ENCODE measurements around the gene DPM2. TPM values are rescaled to one million over a fixed set of nuclear protein-coding genes. Genes with fewer than 3 reads are reported as not detected.

Gene DPM2
- total and polyA plus RNA-seq, 2 experiments from 2014 or later = 19.2 to 57.1 TPM

DNA sequence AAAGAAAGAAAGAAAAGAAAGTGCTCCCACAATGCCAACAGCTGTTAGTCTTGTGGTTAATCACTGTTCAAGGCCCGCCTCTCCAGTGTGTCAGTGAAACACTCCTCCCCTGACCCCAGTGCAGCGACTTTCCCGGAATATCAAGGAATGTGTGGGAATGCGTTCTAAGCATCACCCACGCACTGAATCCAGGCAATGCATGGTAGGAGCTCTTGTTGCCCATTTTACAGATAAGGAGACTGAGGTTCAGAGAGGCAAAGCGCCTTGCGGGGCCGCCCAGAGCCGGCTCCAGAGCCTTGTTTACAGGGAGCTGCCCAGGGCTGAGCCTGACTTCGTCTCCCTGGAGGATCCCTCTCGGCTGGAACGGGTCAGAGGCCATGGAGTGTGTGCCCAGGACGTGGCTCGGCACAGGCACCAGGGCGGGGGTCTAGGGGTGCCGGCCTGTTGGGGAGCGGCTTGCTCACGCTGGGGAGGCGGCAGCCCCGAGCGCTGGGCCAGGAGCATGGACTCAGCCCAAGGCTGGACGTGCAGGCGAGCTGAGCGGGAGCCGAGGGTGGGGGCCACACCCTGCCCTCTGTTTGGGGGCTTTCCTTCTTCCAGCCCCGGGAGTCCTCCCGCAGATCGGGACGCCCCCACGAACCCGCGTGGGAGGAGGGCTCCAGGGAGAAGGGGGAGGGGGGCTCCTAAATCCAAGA lies 39.1 kb downstream of the DPM2 start:
- H4K20me1 ChIP-seq (ENCODE audit: insufficient read depth, poor library complexity, severe bottlenecking) = no peaks in the 10 kb centered on the region
- peak overlapping the region; percentile 90 for H3K4me3 ChIP-seq
- no peaks in the 10 kb centered on the region for H3K27me3 ChIP-seq
- peaks cover 34% of the 10 kb centered on the region for H3K4me1 ChIP-seq (ENCODE audit: insufficient read depth)
- no peaks in the 10 kb centered on the region for H3K9me3 ChIP-seq (ENCODE audit: low read depth)
- WGBS (ENCODE audit: low lambda C conversion rate, missing lambda C conversion rate) = 31% methylated on average over 19 of the region's 32 CpGs
- peak overlapping the region; percentile 87 for H3K27ac ChIP-seq
- peak overlapping the region; percentile 96 for H3K4me2 ChIP-seq
- H3K36me3 ChIP-seq (replicated peaks; ENCODE audit: insufficient read depth, low read depth) = no peaks in the 10 kb centered on the region
- DNase-seq (ENCODE audit: low spot score) = peak; percentile 63
- TF ChIP-seq EZH2phosphoT487 (IDR thresholded peaks at IDR 0.05; ENCODE audit: low read depth, severe bottlenecking, unreplicated experiment) (no peak), EZH2 (IDR thresholded peaks at IDR 0.05; ENCODE audit: borderline replicate concordance) (no peak)
- H2AFZ ChIP-seq = peak overlapping the region; percentile 89
- peaks cover 4% of the 10 kb centered on the region for H3K79me2 ChIP-seq
- H3K9me2 ChIP-seq (replicated peaks; ENCODE audit: insufficient read depth) = no peaks in the 10 kb centered on the region

DNA sequence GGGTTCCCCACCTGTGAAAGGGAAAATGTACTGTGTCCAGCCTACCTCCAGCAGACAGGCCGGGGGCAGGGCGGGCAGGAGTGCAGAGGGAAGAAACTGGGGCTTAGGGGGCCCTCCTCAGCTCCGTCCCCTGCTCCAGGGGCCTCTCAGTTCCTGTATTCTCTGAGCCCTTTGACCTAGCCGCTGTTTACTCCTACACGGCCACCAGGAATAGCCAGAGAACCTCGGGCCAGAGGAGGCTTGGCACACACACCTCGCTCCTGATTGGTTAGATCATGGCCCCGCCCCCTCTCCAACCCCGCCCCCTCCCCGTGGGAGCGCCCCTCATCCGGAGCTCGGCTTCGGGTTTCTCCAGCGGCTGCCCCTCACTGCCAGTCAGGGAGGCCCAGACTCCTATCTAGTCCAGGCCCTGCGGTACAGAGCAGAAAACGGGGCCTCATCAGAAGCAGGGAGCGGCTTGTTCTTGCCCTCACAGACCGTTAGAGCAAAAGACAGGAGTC lies 40.4 kb downstream of the DPM2 start:
- Histone ChIP-seq H3K9me3 (ENCODE audit: low read depth) (no peaks in the 10 kb centered on the region), H2AFZ (no peak overlapping the region), H3K79me2 (peaks cover 4% of the 10 kb centered on the region), H3K36me3 (replicated peaks; ENCODE audit: insufficient read depth, low read depth) (no peaks in the 10 kb centered on the region), H3K4me3 (no peak overlapping the region), H3K4me2 (peak overlapping the region; percentile 96), H3K27me3 (no peaks in the 10 kb centered on the region), H3K9me2 (replicated peaks; ENCODE audit: insufficient read depth) (no peaks in the 10 kb centered on the region), H3K27ac (peak overlapping the region; percentile 87), H4K20me1 (ENCODE audit: insufficient read depth, poor library complexity, severe bottlenecking) (no peaks in the 10 kb centered on the region), H3K4me1 (ENCODE audit: insufficient read depth) (peaks cover 28% of the 10 kb centered on the region)
- TF ChIP-seq, protein P1, sequence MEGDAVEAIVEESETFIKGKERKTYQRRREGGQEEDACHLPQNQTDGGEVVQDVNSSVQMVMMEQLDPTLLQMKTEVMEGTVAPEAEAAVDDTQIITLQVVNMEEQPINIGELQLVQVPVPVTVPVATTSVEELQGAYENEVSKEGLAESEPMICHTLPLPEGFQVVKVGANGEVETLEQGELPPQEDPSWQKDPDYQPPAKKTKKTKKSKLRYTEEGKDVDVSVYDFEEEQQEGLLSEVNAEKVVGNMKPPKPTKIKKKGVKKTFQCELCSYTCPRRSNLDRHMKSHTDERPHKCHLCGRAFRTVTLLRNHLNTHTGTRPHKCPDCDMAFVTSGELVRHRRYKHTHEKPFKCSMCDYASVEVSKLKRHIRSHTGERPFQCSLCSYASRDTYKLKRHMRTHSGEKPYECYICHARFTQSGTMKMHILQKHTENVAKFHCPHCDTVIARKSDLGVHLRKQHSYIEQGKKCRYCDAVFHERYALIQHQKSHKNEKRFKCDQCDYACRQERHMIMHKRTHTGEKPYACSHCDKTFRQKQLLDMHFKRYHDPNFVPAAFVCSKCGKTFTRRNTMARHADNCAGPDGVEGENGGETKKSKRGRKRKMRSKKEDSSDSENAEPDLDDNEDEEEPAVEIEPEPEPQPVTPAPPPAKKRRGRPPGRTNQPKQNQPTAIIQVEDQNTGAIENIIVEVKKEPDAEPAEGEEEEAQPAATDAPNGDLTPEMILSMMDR (IDR thresholded peaks at IDR 0.05; ENCODE audit: poor library complexity) = no peak
- TF ChIP-seq EZH2 (IDR thresholded peaks at IDR 0.05; ENCODE audit: borderline replicate concordance) (no peak), EZH2phosphoT487 (IDR thresholded peaks at IDR 0.05; ENCODE audit: low read depth, severe bottlenecking, unreplicated experiment) (no peak)
- DNase-seq (ENCODE audit: low spot score) = peak; percentile 91
- 13% methylated on average over 9 of the region's 19 CpGs for WGBS (ENCODE audit: low lambda C conversion rate, missing lambda C conversion rate)

DNA sequence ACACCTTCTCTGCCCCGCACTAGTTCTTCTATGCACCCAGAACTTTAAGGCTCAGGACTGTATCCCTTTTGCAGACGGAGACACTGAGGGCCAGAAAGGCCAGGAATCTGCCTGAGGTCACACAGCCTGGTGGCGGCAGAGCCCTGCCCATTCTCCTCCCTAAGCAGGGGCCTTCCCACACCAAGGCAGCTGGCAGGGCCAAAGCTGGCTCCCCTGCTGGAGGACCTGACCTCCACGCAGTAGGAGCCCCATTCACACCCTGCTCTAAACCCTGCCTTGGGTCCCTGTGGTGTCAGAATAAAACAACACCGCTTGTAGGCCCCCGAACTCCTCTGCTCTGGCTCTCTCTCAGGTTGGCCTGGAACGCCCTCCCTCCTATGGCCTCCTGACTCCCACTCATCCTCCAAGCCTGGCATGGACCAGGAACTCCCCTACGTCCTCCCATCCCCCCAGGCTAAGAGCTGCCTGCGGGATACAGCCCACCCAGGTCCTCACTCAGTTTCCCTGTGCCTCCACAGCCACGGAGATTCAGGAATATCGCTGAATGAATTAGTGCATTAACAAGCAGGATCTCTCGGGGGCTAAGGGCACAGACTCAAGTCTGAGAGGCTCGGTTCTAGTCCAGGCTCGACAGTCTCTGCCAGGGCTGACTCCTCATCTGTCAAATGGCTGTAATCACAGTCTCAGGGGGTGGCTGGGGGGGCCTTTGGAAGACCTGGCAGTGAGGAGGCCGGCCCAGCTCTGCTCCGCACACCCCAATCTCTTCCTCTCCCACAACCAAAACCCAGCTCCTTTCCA lies 41.1 kb downstream of the DPM2 start:
- H3K9me2 ChIP-seq (replicated peaks; ENCODE audit: insufficient read depth) = no peaks in the 10 kb centered on the region
- H3K36me3 ChIP-seq (replicated peaks; ENCODE audit: insufficient read depth, low read depth) = no peaks in the 10 kb centered on the region
- H3K27me3 ChIP-seq = no peaks in the 10 kb centered on the region
- no peaks in the 10 kb centered on the region for H4K20me1 ChIP-seq (ENCODE audit: insufficient read depth, poor library complexity, severe bottlenecking)
- no peak overlapping the region for H2AFZ ChIP-seq
- no peak for DNase-seq (ENCODE audit: low spot score)
- peaks cover 4% of the 10 kb centered on the region for H3K79me2 ChIP-seq
- peak overlapping the region; percentile 47 for H3K27ac ChIP-seq
- H3K4me1 ChIP-seq (ENCODE audit: insufficient read depth) = peaks cover 28% of the 10 kb centered on the region
- H3K4me3 ChIP-seq = no peak overlapping the region
- TF ChIP-seq EZH2phosphoT487 (IDR thresholded peaks at IDR 0.05; ENCODE audit: low read depth, severe bottlenecking, unreplicated experiment) (no peak), EZH2 (IDR thresholded peaks at IDR 0.05; ENCODE audit: borderline replicate concordance) (no peak)
- TF ChIP-seq, protein P1 (IDR thresholded peaks at IDR 0.05; ENCODE audit: poor library complexity) = no peak
- WGBS (ENCODE audit: low lambda C conversion rate, missing lambda C conversion rate) = 80% methylated on average over 15 of the region's 16 CpGs
- H3K4me2 ChIP-seq = peak overlapping the region; percentile 96
- H3K9me3 ChIP-seq (ENCODE audit: low read depth) = no peaks in the 10 kb centered on the region

DNA sequence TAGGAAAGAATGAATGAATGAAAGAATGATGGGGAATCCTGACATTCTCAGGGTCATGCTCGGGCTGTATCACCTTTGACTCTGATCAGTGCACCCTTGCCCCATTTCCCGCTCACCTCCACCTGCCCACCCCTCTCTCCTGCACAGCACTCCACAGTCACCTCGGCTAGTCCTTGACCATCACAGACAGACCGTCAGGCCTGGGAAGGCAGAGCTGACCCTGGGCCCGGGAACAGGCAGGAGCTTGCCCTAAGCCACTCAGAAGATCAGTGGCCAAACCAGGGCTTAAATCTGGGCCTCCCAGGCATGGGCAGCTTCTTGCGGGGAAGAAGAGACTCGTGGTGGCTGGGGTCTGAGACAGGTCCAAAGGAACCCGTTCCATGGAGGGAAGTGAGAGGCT lies 41.8 kb downstream of the DPM2 start:
- TF ChIP-seq, protein P1 (IDR thresholded peaks at IDR 0.05; ENCODE audit: poor library complexity) = no peak
- no peak for TF ChIP-seq EZH2phosphoT487 (IDR thresholded peaks at IDR 0.05; ENCODE audit: low read depth, severe bottlenecking, unreplicated experiment)
- TF ChIP-seq EZH2 (IDR thresholded peaks at IDR 0.05; ENCODE audit: borderline replicate concordance) = no peak
- DNase-seq (ENCODE audit: low spot score) = no peak
- no peak overlapping the region for H3K4me2 ChIP-seq
- H3K36me3 ChIP-seq (replicated peaks; ENCODE audit: insufficient read depth, low read depth) = no peaks in the 10 kb centered on the region
- H3K9me2 ChIP-seq (replicated peaks; ENCODE audit: insufficient read depth) = no peaks in the 10 kb centered on the region
- no peak overlapping the region for H2AFZ ChIP-seq
- 97% methylated on average over 8 of the region's 8 CpGs for WGBS (ENCODE audit: low lambda C conversion rate, missing lambda C conversion rate)
- H3K27ac ChIP-seq = no peak overlapping the region
- H3K4me1 ChIP-seq (ENCODE audit: insufficient read depth) = peaks cover 28% of the 10 kb centered on the region
- no peaks in the 10 kb centered on the region for H4K20me1 ChIP-seq (ENCODE audit: insufficient read depth, poor library complexity, severe bottlenecking)
- no peaks in the 10 kb centered on the region for H3K9me3 ChIP-seq (ENCODE audit: low read depth)
- H3K79me2 ChIP-seq = peaks cover 4% of the 10 kb centered on the region
- no peaks in the 10 kb centered on the region for H3K27me3 ChIP-seq
- no peak overlapping the region for H3K4me3 ChIP-seq
